ENCODE data around the gene CCN5. TPM values are rescaled to one million over a fixed set of nuclear protein-coding genes. Genes with fewer than 3 reads are reported as not detected.
A peak's percentile ranks its signal among the peaks of the same experiment; 100 is the strongest.
"Not testable (repeated sequence)": the region's sequence is repeated elsewhere in the genome, so short reads cannot be mapped to it uniquely, and the experiment has no call there.

CCN5 gene, protein sequence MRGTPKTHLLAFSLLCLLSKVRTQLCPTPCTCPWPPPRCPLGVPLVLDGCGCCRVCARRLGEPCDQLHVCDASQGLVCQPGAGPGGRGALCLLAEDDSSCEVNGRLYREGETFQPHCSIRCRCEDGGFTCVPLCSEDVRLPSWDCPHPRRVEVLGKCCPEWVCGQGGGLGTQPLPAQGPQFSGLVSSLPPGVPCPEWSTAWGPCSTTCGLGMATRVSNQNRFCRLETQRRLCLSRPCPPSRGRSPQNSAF
- 5.3 and 8.1 TPM in 2 replicates for total RNA-seq (2014; rRNA removed; shearing (Covaris generic))
- polyA plus RNA-seq (2014; cell fraction: nucleus; rRNA removed), result 28.6 and 38.0 TPM in 2 replicates

DNA sequence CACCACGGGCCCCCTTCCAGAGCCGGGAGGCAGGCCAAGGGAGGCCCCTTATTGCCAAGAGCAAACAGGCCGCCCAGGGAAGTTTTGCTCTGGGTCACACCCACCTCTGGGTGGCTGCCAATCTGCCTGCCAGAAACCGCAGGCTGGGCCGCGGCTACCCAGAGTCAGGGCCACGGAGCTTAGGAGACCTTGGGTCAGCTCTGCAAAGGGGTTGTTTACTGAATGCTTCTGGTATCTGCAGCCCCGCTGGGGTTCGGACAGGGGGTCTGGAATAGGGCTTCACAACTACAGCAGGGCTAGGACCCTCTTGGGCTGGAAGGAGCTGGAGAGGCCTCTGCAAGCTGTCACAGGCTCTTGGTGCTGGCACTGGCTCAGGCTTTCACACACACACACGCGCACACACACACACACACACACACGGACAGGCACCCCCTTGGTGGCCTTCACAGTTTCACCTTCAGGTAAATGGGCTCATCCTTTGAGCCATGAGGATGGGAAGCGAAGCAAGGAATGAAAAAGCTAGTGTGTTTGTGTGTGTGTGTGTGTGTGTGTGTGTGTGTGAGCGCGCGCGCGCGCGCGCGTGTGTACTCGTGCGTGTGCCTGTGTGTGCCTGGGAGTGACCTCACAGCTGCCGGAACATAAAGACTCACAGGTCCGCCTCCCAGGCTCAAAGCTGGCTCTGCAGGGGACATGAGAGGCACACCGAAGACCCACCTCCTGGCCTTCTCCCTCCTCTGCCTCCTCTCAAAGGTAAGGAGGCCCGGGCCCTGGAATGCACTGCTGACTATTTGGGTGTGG is at the start of gene CCN5:
Gene CCN5, plus strand, starts transcription at position 669 of the 798 bp plus-strand sequence. Its CDS starts 22 bp downstream, at position 691.
- DNase-seq (ENCODE audit: extremely low read depth, low read depth), result peak; percentile 39

DNA sequence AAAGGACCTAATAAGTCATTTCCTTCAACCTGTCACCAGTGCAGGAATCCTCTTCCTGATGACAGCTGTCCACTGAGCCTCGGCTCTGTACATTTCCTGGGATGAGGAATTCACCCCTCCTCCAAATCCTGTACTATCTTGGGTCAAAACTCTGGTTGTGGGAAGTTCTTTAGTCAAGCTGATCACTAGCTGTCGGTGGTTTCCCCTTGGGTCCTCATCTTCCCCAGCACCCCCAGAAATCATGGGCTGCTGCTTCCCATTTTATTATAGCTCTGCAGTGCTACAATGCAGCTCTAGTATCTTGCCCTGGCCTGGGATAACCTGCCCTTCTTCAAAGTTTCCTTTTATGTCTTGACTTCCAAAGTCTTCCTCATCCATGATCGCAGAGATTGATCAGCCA is 49.1 kb upstream of the CCN5 start:
- no peak for DNase-seq (ENCODE audit: extremely low read depth, low read depth)

DNA sequence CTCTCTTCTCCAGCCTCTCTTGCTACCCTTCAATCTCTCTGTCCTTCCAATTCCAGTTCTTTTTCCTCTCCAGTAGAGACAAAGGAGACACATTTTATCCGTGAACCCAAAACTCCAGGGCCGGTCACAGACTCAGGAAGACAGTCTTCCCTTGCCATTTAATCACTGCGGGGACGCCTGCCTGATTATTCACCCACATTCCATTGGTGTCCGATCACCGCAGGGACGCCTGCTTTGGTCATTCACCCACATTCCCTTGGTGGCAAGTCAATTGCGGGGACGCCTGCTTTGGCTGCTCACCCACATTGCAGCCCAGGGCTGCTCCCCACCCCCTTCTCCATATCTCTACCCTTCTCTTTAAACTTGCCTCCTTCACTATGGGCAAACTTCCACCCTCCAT is 44.3 kb upstream of the CCN5 start:
- not testable (repeated sequence) for DNase-seq (ENCODE audit: extremely low read depth, low read depth)

DNA sequence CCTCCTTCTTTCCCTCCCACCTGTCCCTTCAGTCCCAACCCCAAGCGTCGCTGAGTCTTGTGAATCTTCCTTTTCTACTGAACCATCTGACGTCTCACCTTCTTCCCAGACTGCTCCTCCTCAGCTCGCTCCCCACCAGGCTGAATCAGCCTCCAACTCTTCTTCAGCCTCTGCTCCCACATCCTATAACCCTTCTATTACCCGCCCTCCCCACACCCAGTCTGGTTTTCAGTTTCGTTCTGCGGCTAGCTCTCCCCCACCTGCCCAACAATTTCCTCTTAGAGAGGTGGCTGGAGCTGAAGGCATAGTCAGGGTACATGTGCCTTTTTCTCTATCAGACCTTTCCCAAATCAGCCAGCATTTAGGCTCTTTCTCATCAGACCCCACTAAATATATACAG is 43.6 kb upstream of the CCN5 start:
- DNase-seq (ENCODE audit: extremely low read depth, low read depth), result not testable (repeated sequence)

DNA sequence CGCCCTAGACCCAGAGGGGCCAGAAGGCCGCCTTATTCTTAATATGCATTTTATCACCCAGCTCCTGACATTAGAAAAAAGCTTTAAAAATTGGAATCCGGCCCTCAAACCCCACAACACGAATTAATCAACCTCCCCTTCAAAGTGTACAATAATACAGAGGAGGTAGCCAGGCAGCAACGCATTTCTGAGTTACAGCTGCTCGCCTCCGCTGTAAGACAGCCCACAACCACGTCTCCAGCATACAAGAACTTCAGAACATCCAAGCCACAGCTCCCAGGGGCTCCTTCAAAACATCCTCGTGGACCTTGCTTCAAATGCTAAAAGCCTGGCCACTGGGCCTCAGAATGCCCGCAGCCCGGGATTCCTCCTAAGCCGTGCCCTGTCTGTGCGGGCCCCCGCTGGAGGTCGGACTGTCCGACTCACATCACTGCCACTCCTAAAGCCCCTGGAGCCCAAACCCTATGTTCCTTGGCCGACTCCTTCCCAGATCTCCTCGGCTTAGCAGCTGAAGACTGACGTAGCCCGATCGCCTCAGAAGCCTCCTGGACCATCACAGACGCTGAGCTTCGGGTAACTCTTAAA is 42.8 kb upstream of the CCN5 start:
- DNase-seq (ENCODE audit: extremely low read depth, low read depth), result not testable (repeated sequence)

DNA sequence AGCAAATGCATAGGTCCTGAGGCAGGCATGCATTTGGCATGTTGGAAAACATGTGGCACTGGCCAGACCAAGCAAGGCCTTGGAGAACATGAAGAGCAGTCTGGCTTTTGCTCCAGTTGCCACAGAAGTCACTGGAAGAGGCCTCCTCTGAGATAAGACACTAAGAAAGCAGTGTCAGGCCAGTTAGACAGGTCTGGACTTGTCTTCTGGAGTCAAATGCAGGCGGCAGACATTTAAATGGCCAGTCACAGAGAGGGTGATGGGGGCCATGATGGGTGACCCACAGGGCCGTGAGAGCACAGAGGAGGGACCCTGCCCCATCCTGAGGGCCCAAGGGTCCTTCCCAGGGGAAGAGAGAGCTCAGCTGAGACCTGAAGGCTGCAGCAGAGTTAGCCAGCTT is 36.9 kb upstream of the CCN5 start:
- no peak for DNase-seq (ENCODE audit: extremely low read depth, low read depth)

DNA sequence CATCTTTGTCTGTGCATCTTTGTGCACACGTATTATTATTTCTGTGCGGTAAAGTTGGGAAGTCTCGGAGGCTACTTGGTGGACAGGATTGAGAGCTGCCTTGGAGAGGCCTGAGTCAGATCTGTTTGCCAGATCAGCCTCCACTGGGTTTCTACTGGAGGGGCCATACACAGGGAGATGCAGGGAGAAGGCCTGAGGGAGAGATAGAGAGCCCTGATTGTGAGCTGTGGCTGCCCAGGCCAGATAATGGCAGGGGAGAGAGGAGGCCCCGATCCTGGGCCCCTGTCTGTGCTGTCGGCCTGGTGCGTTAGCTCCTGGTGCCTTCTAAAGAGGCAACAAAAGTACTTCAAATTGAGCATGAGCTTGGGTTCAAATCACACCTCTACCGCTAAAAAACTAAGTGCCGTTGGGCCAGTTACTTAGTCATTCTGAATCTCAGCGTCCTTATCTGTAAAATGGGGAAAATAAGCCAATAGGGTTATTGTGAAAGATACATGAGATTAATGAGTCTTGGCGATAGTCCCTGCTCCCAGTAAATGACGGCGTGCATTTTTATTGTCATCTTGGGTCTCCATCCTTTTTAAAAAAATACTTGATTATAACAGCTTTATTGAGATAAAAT is 36.1 kb upstream of the CCN5 start:
- no peak for DNase-seq (ENCODE audit: extremely low read depth, low read depth)

DNA sequence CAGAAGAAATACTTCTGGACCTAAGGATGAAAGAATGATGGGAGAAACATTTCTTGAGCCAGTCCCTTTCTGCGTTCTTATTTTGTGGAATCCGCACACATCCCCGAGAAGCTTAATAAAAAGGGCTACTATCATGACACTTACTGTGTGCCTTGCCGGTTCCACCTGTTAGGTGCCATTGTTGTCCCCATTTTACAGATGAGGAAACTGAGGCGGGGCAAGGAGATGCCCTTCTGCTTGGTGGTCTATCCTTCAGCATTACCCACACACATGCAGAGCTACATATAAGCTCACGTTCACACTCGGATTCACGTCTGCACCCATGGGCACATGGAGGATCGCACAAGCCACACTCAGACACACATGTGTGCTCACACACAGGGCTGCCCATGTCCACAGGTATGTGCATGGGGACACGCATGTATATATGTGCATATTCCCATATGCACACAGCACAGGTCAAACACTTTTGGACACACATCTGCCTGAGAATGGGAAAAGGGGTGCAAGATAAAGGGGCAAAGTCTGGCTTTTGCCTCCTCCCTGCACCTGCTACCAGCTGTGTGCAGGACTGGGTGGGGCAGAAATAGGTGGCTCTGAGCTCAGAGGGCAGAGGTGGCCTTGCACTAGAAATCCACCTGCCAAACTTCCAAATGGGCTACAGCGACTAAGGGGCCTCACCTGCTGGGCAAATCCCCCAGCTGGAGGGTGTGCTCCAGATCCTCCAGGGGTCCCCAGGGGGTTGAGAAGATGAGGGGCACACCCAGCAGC is 33.2 kb upstream of the CCN5 start:
- DNase-seq (ENCODE audit: extremely low read depth, low read depth), result no peak

DNA sequence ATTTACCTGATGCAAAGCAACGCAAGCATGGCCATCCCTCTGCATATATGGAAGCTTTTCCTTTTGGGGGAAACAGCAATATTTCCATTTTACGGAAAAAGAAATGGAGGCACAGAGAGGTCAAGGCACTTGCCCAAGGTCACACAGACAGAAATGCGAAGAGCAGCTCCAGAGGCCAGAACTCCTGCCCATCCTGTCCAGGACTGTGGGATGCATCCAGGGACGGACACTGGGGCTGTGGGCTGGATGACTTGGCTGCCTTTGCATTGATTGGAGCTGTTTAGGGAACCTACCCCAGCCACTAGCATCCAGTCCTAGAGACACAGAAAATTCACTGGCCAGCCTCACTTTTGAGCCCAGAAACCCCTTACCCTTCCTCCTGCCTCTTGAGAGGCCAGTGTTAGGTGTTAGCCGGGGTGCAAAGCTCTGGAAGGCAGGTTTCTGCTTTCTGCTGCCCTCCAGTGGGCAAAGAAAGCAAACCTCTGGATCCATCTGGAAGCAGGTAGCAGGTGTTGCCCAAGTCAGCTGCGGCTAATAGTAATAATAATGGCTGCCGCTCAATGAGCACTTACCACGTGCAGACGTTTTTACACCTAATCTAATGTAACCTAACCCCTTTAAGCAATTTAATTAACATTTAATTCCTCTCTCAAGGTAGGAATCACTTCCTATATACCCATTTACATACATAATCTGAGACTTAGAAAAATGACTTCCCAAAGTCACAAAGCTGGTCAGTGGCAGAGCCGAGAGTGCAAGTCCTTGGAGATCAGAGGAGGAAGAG is 31.7 kb upstream of the CCN5 start:
- peak; percentile 61 for DNase-seq (ENCODE audit: extremely low read depth, low read depth)

DNA sequence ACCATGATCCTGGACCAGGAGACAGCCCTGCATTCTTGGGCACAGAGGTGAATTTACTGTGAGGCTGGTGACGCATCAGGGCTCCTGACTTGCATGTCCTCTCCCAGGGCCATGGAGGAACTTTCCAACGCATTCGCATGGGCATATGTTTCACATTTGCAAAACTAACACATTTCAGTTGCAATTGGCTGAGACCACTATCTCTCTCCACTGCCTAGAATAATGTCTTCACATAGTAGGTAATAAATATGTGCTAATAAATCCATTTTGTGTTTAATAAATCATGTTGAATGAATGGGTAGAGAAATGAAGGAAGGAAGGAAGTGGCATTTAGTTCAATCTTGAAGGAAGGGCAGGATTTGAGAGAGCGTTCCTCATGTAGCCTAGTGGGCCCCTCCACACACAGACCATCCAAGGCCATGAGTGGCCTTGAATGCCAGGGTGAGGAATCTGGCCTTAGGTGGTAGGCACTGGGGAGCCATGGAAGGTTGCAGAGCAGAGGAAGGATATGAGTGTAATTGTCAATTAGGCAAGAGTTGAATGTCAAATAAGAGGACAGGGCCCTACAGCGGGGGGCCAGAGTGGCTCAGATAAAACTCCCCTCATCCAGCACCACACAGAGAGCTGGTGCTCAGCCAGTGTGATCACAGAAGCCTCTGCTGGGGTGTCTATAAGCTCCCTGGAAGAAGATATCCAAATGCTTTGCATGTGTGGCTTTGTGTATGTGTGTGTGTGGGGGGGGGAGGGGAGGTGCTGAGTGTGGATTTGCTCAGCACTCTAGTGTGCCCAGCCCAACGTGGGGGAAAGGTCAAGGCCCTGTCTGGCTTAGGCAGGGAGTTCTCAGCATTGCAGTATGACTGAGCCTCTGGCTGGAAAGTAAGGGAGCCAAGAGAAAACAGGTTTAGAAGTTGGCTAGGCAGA is 30.9 kb upstream of the CCN5 start:
- no peak for DNase-seq (ENCODE audit: extremely low read depth, low read depth)

DNA sequence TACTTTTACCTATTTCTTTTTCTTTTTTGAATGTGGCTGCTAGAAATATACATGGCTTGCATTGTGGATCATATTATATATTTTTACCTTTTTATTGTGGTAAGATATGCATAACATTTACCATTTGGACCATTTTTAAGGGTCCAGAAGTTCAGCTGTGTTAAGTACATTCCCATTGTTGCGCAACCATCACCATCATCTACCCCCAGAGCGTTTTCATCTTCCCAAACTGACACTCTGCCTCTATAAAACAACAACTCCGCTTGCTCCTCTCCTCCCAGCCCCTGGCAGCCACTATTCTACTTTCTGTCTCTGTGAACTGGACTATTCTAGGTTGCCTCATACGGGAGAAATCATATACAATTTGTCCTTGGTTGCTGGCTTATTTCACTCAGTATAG is 28.2 kb upstream of the CCN5 start:
- no peak for DNase-seq (ENCODE audit: extremely low read depth, low read depth)

DNA sequence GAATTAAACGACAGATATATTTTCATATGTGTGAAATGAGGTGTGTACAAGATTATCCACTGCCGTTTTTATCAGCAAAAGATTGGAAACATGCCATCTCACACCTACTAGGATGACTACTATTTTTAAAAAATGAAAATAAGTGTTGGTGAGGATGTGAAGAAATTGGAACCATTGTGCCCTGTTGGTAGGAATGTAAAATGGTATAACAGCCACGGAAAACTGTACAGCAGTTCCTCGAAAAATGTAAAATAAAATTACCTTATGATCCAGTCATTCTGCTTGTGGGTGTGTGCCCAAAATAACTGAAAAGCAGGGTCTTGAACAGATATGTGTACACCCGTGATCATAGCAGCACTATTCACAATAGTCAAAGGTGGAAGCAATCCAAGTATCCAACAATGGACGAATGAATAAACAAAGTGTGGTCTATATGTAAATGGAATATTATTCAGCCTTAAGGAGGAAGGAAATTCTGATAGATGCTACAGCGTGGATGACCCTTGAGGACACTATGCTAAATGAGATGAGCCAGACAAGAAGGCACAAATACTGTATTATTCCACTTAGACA is 27.0 kb upstream of the CCN5 start:
- no peak for DNase-seq (ENCODE audit: extremely low read depth, low read depth)

DNA sequence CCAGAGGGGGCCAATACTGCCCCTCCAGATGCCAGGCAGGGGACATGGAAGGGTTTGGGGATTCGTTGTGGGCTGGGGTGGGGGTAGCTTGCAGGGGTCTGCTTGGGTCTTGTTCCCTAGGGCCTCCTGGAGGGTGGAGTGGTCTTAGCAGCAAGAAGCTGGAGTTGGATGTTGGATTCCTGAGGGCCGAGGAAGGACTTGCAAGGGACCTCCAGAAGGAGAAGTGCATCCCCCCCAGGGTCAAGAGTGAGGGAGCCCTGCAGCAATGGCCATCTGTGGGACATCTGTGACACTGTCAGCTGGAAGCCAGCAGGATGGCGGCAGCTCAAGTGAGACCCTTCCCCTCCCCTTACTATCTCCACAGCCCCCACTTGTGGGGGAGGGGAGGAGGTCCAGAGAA is 25.4 kb upstream of the CCN5 start:
- no peak for DNase-seq (ENCODE audit: extremely low read depth, low read depth)

DNA sequence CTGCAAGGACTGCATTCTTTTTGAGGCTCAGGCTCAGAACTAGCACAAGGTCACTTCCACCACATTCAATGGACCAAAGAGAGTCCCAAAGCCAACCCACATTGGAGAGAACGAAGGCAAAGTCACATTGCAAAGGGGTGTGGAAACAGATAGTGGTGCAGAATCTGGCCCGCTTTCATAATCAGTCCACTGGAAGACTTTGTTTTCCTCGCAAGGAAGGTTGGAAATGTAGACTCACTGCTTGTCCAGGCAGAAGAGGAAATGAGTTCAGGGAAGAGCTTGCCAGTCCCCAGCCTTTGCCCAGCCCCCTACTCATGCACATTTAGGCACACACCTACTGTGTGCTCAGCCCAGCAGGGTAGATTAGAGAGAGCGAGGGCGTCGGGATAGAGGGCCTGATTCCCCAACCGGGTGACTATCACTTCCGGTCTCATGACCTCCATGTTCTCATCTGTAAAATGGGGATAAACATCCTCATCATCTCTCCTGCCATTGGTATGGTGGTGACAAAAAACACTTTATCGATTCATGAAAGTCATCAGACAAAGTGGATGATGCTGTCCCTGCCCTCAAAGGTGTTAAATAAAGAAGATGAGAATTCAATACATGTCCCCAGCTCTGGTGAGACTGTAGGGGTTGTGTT is 24.3 kb upstream of the CCN5 start:
- no peak for DNase-seq (ENCODE audit: extremely low read depth, low read depth)

DNA sequence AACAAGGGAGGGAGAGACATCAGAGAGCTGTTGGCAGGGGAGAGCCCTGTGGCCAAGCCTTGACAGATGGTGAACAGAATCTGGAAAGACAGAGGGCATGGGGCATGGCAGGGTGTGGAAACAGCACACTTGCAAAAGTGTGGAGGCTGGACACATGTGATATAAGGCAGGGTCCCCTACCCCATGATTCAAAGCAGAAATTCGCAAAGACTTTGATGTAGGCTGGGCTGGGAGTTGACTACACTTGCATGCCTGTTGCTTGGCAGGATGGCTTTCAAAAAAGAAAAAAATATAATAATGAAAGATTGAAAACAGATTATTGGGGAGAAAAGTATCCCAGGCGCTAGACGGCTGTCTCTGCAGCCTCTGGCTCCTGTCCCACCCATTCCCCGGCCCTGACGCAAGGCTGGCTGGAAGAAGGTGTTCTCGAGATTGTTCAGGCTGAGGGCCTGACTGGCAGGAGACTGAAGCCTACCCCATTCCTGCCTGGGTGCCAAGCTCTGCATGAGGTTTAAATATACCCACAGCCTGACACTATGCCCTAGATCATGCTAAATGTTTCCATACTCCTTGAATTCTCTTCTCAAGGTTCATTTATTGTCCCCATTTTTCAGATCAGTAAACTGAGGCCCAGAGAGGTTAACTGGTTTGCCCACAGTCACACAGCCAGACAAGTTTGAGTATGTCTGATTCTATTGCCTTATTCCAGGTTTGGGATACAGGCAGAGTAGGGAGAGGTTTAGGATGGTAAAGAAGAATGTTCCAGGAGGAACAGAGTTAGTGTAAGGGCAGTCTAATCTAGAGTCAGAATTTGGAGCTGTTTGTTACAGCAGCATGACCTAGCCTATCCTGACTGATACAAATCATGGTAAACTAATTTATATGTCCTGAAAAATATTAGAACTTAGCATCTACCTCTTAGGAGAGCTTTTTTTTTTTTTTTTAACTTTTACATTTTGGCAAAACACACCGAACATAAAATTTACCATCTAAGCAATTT is 23.4 kb upstream of the CCN5 start:
- DNase-seq (ENCODE audit: extremely low read depth, low read depth), result no peak

DNA sequence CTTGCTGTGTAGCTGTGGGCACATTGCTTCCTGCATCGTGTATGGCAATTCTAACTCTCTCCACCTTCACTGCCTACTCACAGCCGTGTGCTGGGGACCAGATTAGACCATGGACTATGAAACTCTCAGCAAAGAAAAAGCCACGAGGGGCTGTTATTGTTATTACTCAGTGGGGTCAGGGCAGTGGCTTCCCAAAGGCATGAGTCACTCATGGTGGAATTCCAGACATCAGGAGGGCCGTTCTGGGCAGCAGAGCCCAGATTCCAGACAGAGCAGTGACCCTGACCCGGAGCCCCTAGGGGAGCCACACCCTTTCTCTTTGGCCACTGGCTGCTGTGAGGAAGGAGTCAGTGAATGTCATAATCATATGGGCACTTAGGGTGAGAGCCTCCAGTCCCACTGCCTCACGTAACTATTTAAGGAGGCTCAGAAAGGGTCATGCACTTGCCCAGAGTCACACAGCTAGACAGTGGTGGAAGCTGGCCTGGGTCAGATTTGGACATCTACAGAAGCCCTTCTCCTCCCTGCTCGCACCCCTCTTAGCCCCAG is 22.2 kb upstream of the CCN5 start:
- peak; percentile 87 for DNase-seq (ENCODE audit: extremely low read depth, low read depth)

All from NCI-H460 (cell line).